Astrocyte (in vitro differentiated cells and primary cell): ENCODE results near the gene CNTNAP2. TPM values are rescaled to one million over a fixed set of nuclear protein-coding genes. Genes with fewer than 3 reads are reported as not detected.

Experiments
- DNase-seq: peaks from one replicate; pipeline ENCODE4 v3.0.0-alpha.2; 2010; ENCODE audit warnings: low read depth
- FAIRE-seq: peaks from 2 replicates; lab custom pipeline; 2011; peaks lifted over from hg19 to GRCh38; lab: Jason Lieb, UNC
- H2AFZ ChIP-seq: 2 replicates; pipeline ENCODE4 v1.6.0; 2012; ENCODE audit warnings: low read depth, low read length, inconsistent platforms
- H3K27ac ChIP-seq: 2 replicates; pipeline ENCODE4 v1.5.1; 2011; ENCODE audit warnings: low read depth, low read length, inconsistent platforms
- H3K27me3 ChIP-seq: 2 replicates; pipeline ENCODE4 v1.6.0; 2011; ENCODE audit warnings: low read length, inconsistent platforms; ENCODE audit not compliant: insufficient read depth
- H3K36me3 ChIP-seq: 2 replicates; pipeline ENCODE4 v1.5.1; 2011; ENCODE audit warnings: low read length, inconsistent platforms; ENCODE audit not compliant: insufficient read depth
- H3K4me1 ChIP-seq: 2 replicates; pipeline ENCODE4 v1.5.1; 2011; ENCODE audit warnings: low read length, inconsistent platforms; ENCODE audit not compliant: insufficient read depth
- H3K4me2 ChIP-seq: 2 replicates; pipeline ENCODE4 v1.6.0; 2012; ENCODE audit warnings: low read length, inconsistent platforms
- H3K4me3 ChIP-seq: 2 replicates; pipeline ENCODE4 v1.5.1; 2011; ENCODE audit warnings: low read depth, mild to moderate bottlenecking, low read length, inconsistent platforms; ENCODE audit not compliant: insufficient read depth
- H3K79me2 ChIP-seq: 2 replicates; pipeline ENCODE4 v1.6.0; 2012; ENCODE audit warnings: mild to moderate bottlenecking, low read length, inconsistent platforms; ENCODE audit not compliant: insufficient read depth
- H3K9ac ChIP-seq: 2 replicates; pipeline ENCODE4 v1.6.0; 2012; ENCODE audit warnings: mild to moderate bottlenecking, low read length, inconsistent platforms
- H3K9me3 ChIP-seq: 2 replicates; pipeline ENCODE4 v1.5.1; 2012; ENCODE audit warnings: low read depth, mild to moderate bottlenecking, low read length, inconsistent platforms; ENCODE audit not compliant: insufficient read depth
- H4K20me1 ChIP-seq: 2 replicates; pipeline ENCODE4 v1.6.0; 2012; ENCODE audit warnings: low read length, inconsistent platforms; ENCODE audit not compliant: insufficient read depth
- H3K27ac Mint-ChIP-seq: one replicate; pipeline ENCODE4 v1.8.0; 2021; ENCODE audit warnings: mild to moderate bottlenecking, mixed read lengths; ENCODE audit not compliant: unreplicated experiment
- H3K27me3 Mint-ChIP-seq: one replicate; pipeline ENCODE4 v1.8.0; 2021; ENCODE audit warnings: low read depth, mixed read lengths; ENCODE audit not compliant: unreplicated experiment
- H3K36me3 Mint-ChIP-seq: one replicate; pipeline ENCODE4 v1.8.0; 2021; ENCODE audit warnings: low read depth, mixed read lengths; ENCODE audit not compliant: unreplicated experiment
- H3K4me1 Mint-ChIP-seq: one replicate; pipeline ENCODE4 v1.8.0; 2021; ENCODE audit warnings: low read depth, mixed read lengths; ENCODE audit not compliant: unreplicated experiment
- H3K4me3 Mint-ChIP-seq: one replicate; pipeline ENCODE4 v1.8.0; 2021; ENCODE audit warnings: mild to moderate bottlenecking, moderate library complexity, mixed read lengths; ENCODE audit not compliant: unreplicated experiment
- H3K9me3 Mint-ChIP-seq: one replicate; pipeline ENCODE4 v1.8.0; 2021; ENCODE audit warnings: mild to moderate bottlenecking, mixed read lengths; ENCODE audit not compliant: unreplicated experiment
- EZH2 ChIP-seq: IDR thresholded peaks from 2 replicates; pipeline ENCODE4 v1.6.1; 2012; ENCODE audit warnings: mild to moderate bottlenecking, low read length, inconsistent platforms; ENCODE audit not compliant: insufficient read depth
- total RNA-seq: library from RNA; stranded (reverse); gene quantifications from 2 replicates; pipeline ENCODE4 v1.2.1, GENCODE V29; 2021
- TF ChIP-seq, protein P1 (sequence below): IDR thresholded peaks from 2 replicates; pipeline ENCODE4 v1.5.1; 2011; ENCODE audit warnings: low read depth, mild to moderate bottlenecking, inconsistent platforms, low read length, moderate library complexity; ENCODE audit not compliant: insufficient read depth

The CNTNAP2 gene
- total RNA-seq, 1 donor from 2014 or later, result 20.0 TPM

DNA sequence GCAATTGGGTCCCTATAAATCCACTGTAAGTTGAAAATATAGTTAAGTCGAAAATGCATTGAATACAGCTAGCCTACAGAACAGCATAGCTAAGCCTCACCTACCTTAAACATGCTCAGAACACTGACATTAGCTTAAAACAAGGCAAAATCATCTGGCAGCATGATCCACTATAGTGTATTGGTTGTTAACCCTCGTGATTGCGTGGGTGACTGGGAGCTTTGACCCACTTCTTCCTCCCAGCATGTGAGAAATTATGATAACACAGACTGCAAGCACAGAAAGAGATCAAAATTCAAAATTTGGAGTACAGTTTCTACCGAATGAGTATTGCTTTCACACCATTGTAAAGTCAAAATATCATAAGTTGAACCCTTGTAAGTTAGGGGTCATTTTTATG is 22.3 kb downstream of the CNTNAP2 start:
- Histone ChIP-seq H3K36me3 (no peaks in the 10 kb centered on the region), H4K20me1 (no peaks in the 10 kb centered on the region), H3K9me3 (no peaks in the 10 kb centered on the region), H3K79me2 (no peaks in the 10 kb centered on the region), H3K27ac (no peak overlapping the region), H3K4me1 (no peaks in the 10 kb centered on the region), H3K4me2 (no peak overlapping the region), H3K27me3 (no peaks in the 10 kb centered on the region), H2AFZ (no peak overlapping the region), H3K4me3 (no peak overlapping the region), H3K9ac (no peak overlapping the region)
- FAIRE-seq, result no peak
- TF ChIP-seq, protein P1, sequence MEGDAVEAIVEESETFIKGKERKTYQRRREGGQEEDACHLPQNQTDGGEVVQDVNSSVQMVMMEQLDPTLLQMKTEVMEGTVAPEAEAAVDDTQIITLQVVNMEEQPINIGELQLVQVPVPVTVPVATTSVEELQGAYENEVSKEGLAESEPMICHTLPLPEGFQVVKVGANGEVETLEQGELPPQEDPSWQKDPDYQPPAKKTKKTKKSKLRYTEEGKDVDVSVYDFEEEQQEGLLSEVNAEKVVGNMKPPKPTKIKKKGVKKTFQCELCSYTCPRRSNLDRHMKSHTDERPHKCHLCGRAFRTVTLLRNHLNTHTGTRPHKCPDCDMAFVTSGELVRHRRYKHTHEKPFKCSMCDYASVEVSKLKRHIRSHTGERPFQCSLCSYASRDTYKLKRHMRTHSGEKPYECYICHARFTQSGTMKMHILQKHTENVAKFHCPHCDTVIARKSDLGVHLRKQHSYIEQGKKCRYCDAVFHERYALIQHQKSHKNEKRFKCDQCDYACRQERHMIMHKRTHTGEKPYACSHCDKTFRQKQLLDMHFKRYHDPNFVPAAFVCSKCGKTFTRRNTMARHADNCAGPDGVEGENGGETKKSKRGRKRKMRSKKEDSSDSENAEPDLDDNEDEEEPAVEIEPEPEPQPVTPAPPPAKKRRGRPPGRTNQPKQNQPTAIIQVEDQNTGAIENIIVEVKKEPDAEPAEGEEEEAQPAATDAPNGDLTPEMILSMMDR, result no peak
- TF ChIP-seq EZH2, result no peak
- no peaks in the 10 kb centered on the region for H3K4me1 Mint-ChIP-seq
- H3K36me3 Mint-ChIP-seq, result no peaks in the 10 kb centered on the region
- no peaks in the 10 kb centered on the region for H3K27me3 Mint-ChIP-seq
- no peak overlapping the region for H3K4me3 Mint-ChIP-seq
- no peaks in the 10 kb centered on the region for H3K9me3 Mint-ChIP-seq
- H3K27ac Mint-ChIP-seq, result no peak overlapping the region
- no peak for DNase-seq

DNA sequence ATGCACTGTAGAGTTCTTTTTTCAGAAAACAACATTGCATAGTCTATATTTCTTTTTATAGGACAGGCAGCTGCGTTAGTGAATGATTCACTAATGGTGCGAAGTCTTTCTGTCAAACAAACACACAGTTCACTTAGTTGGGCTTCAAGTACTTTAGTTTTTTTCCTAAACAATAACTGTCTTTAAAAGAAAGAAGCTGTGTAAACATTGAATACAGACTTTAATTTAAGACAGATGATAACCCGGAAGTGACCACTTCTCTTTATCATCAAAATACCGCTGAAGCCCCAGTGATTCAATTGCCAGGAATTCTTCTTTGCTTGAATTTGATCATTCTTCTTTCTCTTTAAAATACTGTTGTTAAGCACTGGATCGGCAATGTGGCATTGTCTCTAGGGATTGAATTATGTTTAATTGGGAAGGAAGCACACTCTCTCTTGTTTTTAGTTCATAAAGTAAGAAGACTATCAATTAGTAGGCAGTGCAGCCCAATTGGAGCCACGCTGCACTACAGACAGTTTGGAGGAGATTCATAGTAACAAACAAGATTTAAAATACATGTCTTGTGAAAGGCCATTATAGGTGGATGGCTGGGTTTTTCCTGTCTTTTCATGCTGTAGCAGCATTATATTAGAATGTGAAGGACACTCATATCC is 30.4 kb downstream of the CNTNAP2 start:
- H3K4me1 ChIP-seq, result peaks cover 4% of the 10 kb centered on the region
- H3K4me1 Mint-ChIP-seq, result peaks cover 13% of the 10 kb centered on the region
- H3K9me3 Mint-ChIP-seq, result no peaks in the 10 kb centered on the region
- H2AFZ ChIP-seq, result peak overlapping the region; percentile 24
- peak overlapping the region; percentile 13 for H3K4me3 ChIP-seq
- H3K27ac Mint-ChIP-seq, result peak overlapping the region; percentile 91
- FAIRE-seq (no peak), DNase-seq (peak; percentile 69)
- H3K27me3 Mint-ChIP-seq, result no peaks in the 10 kb centered on the region
- peak overlapping the region; percentile 51 for H3K27ac ChIP-seq
- TF ChIP-seq EZH2, result no peak
- no peaks in the 10 kb centered on the region for H3K9me3 ChIP-seq
- no peaks in the 10 kb centered on the region for H4K20me1 ChIP-seq
- no peaks in the 10 kb centered on the region for H3K79me2 ChIP-seq
- peak overlapping the region; percentile 60 for H3K4me3 Mint-ChIP-seq
- peak overlapping the region; percentile 60 for H3K4me2 ChIP-seq
- no peaks in the 10 kb centered on the region for H3K36me3 Mint-ChIP-seq
- no peak overlapping the region for H3K9ac ChIP-seq
- no peaks in the 10 kb centered on the region for H3K27me3 ChIP-seq
- no peaks in the 10 kb centered on the region for H3K36me3 ChIP-seq

DNA sequence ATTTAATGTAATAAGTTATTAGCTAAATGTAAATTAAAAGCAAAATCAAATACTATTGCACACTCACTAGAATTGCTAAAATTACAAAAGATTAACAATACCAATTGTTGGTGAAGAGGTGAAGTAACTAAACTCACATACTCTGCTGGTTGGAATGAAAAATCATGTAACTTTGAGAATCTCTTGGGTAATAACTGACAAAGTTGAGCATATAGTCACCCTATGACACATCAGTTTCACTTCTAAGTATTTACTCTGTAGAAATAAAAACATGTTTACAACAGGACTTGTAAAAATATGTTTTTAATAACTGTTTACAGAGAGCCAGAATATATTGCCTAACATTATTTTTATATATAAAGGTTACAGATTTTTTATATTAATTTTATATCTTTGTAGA is 33.6 kb downstream of the CNTNAP2 start:
- Mint-ChIP-seq H3K4me3 (no peak overlapping the region), H3K36me3 (no peaks in the 10 kb centered on the region), H3K27me3 (no peaks in the 10 kb centered on the region), H3K27ac (peak overlapping the region; percentile 75), H3K4me1 (peaks cover 11% of the 10 kb centered on the region), H3K9me3 (no peaks in the 10 kb centered on the region)
- H2AFZ ChIP-seq, result no peak overlapping the region
- H3K27me3 ChIP-seq, result no peaks in the 10 kb centered on the region
- H3K79me2 ChIP-seq, result no peaks in the 10 kb centered on the region
- TF ChIP-seq, protein P1, result no peak
- no peak for TF ChIP-seq EZH2
- H3K9me3 ChIP-seq, result no peaks in the 10 kb centered on the region
- no peak overlapping the region for H3K4me2 ChIP-seq
- no peak overlapping the region for H3K4me3 ChIP-seq
- H3K4me1 ChIP-seq, result peaks cover 4% of the 10 kb centered on the region
- FAIRE-seq (no peak), DNase-seq (no peak)
- no peak overlapping the region for H3K27ac ChIP-seq
- no peaks in the 10 kb centered on the region for H3K36me3 ChIP-seq
- no peaks in the 10 kb centered on the region for H4K20me1 ChIP-seq
- no peak overlapping the region for H3K9ac ChIP-seq
